ENCODE results near the gene TMPRSS6.

Gene TMPRSS6

DNA sequence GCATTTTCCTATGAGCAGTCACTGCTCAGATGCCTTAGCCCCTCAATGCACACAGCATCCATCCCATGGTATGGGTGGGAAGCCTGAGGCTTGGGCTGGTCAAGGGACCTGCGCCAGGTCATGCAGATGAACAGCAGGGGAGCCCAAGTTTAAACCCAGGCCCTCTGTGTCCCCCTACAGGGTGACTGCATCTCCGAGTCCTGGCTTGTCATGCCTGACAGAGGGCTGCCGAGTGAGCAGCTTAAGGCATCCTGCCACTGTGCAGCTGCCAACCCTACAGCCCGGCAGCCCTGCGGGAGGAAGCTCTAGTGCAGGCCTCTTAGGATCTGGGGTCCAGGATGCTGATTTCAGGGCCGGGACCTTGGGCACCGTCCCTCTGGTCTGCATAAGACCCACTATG is 30.2 kb upstream of the TMPRSS6 start:
- DNase-seq, result no peak

DNA sequence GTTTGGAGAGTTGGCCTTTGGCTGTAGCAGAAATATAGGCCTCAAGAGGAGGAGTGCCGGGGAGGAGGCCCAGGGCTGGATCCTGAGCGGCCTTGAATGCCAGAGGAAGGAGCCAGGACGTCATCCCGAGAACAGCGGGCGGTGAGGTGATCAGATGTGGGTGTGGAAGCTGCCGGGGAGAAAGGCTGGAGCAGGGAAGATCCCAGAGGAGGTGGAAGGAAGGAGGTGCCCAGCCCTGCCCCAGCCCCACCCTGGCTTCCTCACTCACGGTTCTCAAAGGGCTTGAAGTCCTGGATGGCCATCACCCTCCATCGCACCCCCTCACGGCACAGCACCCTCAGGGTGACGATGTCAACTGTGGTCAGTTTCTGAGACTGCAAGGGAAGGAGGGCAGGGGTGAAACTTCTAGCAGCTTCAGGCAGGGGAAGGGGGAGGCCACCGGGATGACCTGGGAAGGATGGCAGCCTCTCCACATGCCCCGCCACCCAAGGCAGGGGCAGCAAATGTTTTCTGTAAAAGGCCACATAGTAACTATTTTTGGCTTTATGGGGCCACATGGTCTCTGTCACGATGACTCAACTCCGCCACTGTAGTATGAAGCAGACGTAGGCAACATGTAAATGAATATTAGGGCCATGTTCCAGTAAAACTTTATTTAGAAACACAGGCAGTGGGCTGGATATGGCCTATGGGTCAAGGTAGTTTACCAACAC is 29.5 kb upstream of the TMPRSS6 start:
- DNase-seq, result no peak

DNA sequence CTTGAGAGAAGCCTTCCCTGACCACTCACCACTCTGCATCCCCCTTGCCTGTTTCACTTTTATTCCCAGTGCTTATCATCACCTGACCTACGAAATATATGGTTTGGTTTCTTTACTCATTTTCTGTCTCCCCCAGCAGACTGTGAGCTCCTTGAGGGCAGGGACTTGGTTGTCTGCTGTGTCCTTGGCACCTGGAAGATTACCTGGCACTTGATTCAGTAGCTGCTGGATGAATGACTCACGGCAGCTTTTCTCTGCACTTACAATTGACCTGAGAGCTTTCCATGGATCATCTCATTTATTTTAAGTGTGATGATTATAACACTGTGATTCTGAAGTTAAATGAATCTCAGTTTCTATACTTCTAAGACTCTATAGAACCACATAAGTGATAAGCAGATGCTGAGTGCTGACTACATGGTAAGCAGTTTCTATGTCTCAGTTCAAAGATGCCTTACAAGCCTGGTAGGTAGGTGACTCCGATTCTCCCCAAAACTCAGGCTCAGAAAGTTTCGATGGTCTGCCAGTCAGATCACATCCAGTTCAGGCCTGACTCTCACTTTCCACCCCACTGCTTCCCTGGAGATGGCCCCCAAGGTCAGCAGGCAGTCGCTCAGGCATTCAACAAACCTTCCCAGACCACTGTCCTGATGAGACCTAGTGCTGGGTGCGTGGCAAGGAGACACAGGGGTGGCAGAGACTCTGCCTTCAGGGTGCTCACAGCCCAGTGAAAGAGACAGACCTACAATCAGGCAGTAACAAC is 28.6 kb upstream of the TMPRSS6 start:
- no peak for DNase-seq

DNA sequence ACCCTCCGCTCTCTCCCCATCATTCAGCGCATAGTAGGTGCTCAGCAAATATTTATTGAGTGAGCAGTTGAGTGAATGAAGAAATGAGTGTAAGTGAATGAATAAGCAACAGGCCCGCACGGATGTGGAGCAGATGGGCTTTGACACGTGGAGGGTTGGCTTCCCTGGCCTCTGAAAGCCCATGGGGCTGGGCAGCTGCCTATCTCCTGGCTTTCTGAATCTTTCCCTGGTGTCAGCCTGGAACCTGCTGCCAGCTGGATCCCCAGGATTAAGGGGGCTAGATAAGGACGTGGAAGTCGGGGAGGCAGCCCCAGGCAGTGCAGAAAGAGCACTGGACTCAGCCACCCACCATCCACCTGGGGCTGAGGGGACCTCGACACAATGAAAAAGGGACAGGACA is 27.6 kb upstream of the TMPRSS6 start:
- no peak for DNase-seq

DNA sequence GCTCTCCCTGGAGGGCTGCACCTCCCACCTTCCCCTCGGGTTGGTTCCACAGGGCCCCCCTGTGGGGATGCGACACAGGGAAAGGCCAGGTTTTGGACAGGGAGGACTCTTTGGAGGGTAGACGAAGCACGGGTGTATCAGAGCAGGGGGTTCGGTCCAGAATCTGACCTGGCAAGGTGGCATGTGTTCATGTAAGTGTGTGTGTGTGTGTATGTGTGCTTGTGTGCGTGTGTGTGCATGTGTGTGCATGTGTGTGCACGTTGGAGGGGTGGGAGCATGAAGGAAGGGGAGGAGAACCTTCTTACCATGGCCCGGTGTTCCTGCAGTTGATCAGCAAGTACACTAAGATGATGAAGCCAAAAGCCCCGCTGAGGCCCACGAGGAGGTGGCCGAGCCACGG is 25.5 kb upstream of the TMPRSS6 start:
- no peak for DNase-seq

DNA sequence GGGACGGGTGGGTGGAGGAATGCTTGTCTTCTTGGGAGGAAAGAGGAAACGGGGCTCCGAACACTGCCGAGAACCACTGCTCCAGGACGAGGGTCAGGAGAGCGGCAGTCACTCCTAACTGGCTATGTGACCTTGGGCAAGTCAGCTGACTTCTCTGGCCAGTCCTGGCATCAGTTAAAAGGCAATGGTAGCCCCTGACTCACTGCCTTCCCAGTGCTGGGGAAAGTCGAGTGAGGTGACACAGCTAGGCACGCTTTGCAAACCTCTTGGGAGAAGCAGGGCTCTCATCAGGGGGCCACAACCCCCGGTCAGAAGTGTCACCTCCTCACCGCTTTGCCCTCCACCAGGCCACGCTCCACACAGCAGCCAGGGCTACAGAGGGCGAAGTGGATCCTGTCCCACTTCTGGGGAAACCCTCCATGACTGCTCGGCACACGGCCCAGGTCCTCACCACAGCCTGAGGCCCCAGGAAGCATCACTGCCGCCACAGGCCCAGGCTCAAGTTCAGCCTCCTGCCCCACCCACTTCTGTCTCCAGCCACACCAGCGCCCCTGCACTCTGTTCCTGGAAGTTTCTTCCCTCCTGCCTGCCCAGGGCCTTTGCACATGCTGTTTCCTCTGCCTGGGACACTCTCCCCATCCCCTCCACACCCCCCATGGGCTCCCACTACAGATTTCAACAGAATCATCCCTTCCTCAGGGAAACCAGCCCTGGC is 23.9 kb upstream of the TMPRSS6 start:
- no peak for DNase-seq

DNA sequence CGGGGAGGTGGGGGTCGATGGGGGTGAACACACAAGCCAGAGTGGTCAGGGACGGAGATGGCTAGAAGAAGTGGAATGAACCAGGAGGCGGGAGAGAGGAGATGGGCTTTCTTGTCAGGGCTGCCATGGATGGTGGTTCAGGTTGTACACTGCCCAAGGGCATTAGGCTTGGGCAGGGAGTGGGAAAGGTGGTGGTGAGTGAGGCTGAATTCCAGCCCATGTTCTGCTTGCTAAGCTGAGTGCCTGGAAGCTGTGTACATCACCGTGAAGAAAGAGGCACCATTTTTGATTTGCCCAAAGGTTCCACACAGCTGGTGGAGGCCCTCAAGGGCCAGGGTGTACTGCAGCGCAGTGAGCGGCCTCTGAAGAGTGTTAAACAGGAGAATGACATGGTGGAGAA is 23.3 kb upstream of the TMPRSS6 start:
- no peak for DNase-seq

DNA sequence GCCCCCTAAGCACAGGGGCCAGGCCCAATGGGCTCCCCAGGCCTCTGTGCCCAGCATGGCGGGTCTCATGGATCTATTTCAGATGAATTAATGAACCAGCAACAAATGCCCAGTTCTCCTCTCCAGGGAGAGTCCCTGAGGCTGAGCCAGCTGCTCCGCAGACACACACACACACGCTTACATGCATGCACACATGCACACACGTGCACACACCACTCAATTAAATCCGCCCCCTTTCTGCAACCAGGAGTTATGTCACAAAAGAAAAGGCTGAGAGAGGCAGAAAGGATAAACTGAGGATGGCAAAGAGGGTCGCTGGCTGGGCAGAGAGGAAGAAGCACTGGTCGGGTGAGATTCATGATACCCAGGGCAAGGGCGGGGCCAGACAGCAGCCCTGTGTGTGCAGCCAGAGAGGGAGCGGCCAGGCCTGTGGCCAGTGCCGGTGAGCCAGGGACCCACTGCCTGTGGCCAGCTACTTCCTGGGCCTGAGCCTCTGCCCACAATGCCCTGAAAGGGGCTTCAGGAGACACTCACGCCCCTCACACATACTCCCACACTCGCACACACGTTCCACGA is 20.4 kb upstream of the TMPRSS6 start:
- no peak for DNase-seq

DNA sequence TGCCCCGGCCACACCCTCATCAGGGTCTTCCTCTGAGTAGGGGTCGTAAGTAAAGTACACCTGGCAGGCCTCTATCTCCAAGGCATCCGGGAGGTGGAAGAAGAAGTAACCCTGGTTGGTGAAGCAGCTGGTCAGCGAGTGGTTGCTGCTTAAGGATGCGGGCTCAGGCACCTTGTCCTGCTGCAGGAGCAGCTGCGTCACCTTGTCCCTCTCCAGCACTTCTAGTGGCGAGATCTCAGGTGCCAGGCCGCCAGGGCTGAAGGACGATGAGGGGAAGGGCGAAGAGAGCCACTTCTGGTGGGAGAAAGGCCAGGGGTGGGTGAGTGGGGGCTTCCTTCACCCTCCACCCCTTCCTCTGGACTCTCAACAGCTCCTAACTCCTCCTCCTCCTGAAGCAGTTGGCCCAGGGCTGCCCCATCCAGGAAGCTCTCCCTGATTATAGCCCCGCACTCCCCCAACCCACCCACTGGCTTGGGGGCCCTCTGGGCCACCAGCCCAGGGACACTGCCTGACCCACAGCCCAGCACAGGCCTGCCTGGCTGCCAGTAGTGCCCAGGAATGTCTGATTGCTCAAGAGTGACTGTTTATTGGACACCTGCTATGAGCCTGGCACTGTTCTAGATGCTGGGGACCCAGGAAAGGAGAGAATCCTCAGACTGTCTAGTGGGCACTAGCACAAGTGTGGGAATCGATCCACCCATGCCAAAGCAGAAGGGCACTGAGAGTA is 19.2 kb upstream of the TMPRSS6 start:
- DNase-seq, result no peak

DNA sequence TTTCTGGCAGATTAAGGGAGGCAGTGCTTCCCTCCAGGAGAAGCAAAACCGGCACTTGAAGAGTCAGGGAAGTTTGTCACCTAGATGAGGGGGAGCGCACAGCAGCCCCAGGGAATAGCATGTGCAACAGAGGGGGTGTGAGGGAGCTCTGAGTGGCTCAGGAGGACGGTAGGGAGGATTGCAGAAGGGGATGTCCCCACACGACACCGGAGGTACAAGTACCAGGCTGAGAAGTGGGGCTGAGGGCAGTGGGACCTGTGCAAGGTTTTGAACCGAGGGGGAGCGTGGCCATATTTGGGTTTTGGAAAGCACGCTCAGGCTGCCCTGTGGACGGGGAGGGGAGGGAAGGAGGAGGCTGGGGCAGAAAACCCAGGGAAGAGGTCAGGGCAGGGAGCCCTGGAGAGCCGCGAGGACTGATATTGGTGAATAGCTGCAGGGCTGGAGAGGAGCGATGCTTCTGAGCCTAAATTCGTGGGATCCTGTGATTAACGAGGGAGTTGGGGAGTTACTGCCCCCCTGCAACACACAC is 17.9 kb upstream of the TMPRSS6 start:
- DNase-seq, result no peak

DNA sequence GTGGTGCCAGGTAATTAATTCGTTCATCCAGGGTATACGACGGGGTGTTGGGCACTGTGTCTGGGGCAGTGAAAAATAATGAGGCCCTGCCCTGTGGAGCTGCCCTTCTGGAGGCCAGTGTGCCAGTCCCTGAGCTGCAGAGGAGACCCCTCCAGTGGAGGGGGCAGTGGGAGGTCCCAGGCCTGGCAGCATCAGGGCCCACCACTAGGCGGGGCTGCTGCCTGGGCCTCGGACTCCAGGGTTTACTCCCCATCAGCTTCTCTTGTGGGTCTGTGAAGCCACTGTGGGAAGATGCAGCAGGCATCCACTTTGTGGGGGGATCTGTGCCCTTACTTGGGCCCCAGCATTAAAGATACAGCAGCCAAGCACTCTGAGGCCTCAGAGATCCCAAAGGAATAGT is 17.4 kb upstream of the TMPRSS6 start:
- DNase-seq, result no peak

DNA sequence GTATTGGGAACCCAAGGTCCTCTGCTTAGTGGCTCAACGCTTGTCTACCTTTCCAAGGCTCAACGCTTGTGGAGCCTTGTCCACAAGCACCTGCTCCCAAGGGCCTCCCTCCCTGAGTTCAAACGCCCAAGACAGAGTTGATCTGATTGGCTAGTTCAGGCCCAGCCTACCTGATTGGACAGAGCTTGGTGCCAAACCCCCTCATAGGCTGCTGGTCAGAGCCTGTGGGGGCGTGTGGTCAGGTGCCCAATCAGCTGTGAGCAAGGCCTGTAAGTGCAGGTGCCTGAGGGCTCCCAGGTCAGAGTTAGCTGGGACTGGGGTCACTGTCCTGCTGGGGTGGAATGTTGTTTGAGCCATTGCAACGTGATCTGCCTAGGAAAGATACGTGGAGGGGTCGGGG is 16.9 kb upstream of the TMPRSS6 start:
- DNase-seq, result no peak

DNA sequence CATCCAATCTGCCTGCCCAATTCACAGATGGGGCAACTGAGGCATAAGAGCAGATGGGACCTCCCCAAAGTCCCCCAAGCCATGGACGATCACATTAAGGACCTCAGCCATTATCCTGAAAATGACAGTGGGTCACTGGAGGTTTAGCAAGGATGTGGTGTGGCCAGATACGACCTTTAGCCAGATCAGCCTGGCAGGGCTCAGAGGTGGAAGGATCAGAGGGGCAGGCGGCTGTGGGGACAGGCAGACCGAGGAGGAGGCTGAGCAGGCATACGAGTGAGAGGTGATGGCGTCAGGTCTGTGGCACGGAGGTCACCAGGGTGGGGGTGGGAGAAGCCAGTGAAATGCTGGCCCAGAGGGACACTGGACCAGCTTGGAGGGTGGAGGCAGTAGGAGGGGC is 14.1 kb upstream of the TMPRSS6 start:
- no peak for DNase-seq

DNA sequence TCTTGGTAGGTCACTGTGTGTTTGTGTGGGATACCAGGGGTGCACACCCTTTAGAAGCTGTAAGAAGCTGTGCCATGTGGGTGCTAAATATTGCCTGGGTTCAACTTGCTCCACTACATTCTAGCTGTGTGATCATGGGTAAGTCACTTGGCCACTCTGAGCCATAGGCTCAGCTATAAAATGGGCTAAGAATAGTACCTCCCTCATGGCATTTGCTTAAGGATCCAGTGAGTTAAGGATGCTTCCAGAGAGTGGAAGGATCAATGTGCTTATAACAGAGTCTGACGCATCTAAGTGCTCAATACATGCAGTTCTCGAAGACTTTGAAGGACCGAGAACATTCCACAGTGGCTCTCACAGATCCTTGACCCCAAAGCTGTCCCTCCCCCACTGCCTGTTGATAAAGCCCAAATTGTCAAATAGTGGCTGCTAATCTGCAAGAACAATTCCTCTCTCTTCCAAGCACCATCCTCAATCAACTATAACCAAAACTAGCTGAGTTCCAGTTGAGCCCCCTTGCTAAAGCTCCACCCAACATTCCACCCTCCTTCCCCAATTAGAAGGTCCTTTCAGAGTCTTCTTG is 13.2 kb upstream of the TMPRSS6 start:
- DNase-seq, result no peak

DNA sequence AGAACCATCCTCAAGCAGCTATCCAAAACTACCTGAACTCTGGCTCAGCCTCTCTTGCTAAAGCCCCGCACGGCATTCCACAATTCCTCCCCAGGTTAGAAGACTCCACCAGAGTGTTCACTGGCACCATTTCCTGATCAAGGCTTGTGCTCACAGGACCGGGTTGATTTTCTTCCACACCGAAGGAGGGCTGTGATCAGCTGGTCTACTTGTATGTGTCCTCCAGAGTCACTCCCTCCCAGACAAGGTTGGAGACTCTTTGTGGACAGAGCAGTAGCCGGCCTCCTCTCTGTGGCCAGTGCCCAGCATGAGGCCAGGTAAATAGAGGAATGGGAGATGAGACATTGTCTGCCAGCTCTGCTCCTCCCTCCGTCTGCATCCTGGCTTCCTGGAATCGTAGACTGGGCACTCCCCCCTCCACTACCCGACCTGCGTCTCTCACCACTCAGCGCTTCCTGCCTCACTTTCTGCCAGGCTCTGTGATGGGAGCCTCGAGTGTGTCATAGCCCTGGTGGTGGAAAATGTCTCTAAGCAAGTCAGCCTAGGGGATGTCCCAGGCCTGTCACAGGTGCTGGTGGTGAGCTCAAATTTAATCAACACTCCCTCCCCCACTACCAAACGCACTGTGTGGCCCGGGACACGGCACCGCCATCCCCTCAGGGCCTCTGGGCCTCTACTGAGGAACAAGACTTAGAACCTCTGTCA is 12.5 kb upstream of the TMPRSS6 start:
- peak; percentile 3 for DNase-seq

DNA sequence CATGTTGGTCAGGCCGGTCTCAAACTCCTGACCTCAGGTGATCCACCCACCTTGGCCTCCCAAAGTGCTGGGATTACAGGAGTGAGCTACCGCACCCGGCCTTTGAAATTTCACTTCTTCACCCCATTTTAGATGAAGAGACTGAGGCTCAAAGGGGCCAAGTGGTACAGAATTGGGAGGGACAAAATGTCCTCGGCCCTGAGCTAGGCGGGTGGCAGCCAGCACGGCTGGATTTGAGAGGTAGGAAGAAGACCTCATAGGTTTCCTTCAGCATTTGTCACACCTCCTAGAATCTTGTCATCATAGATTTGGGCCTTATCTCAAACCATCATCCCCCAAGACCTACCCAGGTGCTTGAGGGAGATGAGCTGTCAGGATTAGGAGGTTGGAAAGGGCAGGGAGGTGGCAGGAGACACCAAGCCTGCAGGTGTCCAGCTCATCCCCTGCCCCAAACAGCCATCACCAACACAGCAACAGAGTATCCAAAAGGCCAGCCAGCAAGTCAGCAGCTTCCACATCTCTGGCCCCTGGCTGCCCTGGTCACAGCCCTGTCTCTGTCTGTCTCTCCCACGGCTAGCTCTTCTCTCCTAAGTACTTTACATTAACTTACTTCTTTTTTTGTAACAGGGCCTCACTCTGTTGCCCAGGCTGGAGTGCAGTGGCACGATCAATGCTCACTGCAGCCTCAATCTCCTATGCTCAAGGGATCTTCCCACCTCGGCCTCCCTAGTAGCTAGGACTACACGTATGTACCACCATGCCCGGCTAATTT is 11.2 kb upstream of the TMPRSS6 start:
- no peak for DNase-seq

DNA sequence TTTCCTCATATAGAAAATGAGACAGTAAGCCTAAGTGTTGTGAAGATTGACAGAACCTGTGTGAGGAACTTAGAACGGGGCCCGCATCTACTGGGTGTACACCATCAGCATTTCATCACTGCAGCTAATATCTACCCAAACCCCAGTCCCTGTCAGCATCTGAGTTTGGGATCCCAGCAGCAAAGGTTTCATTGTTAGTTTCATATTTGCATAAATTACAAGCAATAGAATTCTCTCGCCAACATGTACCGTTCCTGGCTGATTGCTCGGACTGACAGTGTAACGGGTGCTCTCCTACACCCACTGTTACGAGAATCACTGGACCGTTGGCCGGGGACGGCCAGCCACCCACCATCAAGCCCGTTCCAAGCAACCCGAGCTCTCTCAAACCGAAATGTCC is 10.4 kb upstream of the TMPRSS6 start:
- no peak for DNase-seq

DNA sequence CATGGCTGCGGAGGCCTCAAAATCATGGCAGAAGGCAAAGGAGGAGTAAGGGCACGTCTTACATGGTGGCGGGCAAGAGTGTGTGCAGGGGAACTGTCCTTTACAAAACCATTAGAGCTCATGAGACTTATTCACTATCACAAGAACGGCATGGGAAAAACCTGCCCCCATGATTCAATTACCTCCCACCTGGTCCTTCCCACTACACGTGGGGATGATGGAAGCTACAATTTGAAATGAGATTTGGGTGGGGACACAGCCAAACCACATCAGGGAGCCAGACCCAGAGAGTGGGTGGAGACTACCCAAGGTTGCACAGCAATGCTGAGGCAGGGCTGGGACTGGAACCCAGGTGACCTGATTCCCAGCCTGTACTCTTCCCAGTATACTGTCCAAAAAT is 8.6 kb upstream of the TMPRSS6 start:
- no peak for DNase-seq

DNA sequence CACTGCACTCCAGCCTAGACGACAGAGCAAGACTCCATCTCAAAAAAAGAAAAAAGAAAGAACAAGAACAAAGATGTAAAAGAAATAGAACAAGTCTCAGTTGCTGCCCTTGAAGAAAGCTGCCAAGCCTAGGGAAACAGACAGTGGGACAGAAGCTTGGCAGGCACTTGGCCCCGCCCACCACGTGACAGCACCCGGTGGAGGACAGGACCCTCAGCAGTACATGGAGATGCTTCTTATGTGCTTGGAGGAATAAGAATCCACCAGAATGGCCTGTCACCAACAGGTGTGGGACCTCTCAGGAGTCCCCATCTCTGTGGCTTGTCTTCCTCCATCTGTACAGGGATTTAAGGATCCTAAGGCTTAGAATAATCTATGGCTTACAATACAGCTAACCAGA is 7.6 kb upstream of the TMPRSS6 start:
- no peak for DNase-seq

DNA sequence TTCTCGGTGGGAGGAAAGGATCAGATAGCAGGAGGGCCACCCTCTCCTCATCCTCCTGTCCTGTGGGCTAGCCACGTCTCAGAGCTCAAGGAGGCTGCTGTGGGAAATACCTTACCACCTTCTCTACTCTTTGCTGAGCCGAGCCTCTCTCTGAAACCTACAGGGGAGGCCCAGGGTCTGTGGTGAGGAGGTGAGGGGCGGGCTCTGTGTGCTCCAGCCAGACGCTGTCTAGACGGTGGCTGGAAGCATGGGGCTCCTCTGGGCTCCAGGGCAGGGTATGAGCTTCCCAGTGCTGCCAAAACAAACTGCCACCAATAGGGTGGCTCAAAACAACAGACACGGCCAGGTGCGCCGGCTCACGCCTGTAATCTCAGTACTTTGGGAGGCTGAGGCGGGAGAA is 5.5 kb upstream of the TMPRSS6 start:
- no peak for DNase-seq

DNA sequence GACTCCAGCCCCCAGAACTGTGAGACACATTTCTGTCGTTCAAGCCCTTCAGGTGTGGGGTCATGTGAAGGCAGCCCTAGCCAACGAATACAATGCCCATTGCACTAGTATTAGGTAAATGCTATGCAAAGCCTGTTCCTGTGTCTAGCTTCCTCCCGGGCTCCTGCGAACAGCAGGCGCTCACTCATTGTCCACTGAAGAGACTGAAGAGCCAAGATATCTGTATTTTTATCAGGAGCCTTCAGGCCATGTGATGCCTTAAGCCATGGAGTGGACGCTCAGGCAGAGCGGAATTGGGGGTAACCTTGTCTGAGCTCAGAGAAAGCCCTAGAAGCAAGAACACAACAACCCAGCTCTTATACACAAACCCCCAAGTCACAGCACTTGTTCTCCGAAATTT is 4.2 kb upstream of the TMPRSS6 start:
- DNase-seq, result no peak
